HG03378 (cell line): ENCODE results near the gene SPAG9.
"Not testable (repeated sequence)": the region's sequence is repeated elsewhere in the genome, so short reads cannot be mapped to it uniquely, and the experiment has no call there.

Experiments
- ATAC-seq: cut with Tn5 transposase; IDR thresholded peaks from one replicate; pipeline ENCODE4 v1.9.1; 2021; ENCODE audit warnings: mild to moderate bottlenecking, moderate library complexity; ENCODE audit not compliant: unreplicated experiment

The SPAG9 gene

DNA sequence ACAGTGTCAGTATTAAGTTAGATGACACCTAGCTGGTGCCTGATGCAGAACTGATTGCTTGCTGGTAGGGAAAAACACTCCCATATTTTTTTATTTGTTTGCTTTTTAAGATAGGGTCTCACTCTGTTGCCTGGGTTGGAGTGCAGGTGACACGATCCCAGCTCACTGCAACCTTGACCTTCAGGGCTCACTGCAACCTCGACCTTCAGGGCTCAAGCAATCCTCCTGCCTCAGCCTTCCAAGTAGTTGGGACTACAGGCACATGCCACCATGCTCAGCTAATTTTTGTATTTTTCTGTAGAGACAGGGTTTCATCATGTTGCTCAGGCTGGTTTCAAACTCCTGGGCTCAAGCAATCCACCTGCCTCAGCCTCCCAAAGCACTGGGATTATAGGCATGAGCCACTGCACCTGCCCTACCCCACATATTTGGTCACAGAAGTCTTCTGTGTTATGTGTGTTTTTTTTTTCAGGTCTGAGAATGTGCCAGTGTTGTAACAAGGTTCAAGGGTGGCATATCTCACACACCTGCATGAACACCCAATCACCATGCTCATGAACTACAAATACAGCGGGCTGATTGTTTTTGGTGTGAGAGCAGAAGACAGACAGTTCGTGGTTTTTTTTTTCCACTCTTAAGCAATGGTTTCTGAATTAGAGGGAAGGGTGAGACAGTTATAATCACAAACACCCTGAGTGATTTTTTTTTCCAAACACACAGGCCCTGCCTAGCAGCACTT is 22.8 kb downstream of the SPAG9 start:
- no peak for ATAC-seq

DNA sequence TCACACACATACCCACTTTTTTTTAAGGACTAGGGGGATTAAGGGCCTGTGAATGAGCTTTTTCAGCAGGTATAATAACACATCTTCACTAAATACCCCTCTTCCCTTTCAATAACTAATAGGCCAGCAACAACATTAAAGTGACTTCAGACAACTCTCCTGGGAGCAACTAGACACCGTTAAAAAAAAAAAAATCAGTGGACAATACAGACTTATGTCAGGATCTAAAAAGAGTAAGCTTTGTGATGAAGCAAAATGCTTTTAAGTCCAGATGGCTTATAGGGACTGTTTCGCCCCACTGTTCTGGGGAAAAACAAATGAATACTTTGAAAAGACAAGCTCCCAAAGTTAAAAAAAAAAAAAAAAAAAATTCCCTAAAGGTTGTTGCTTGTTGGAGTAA is 29.0 kb downstream of the SPAG9 start:
- no peak for ATAC-seq

DNA sequence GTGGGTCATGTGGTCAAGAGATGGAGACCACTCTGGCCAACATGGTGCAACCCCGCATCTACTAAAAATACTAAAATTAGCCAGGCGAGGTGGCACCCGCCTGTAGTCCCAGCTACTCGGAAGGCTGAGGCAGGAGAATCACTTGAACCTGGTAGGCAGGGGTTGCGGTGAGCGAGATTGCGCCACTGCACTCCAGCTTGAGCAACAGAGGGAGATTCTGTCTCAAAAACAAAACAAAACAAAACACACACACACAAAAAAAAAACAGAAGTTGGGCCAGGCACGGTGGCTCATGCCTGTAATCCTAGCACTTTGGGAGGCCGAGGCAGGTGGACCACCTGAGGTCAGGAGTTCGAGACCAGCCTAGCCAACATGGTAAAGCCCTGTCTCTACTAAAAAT is 31.8 kb downstream of the SPAG9 start:
- not testable (repeated sequence) for ATAC-seq

DNA sequence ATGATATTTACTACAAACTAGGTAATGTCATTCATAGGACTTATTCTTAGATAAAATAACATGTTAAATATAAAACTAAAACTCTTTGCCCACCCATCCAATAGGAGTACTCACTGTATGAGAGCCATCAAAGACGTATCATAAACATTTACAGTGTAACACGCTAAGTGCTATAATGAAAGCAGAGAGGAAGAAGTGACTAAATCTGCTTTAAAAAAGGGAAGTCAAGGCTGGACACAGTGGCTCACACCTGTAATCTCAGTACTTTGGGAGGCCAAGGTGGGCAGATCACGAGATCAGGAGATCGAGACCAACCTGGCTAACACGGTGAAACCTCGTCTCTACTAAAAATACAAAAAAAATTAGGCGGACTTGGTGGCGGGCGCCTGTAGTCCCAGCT is 32.4 kb downstream of the SPAG9 start:
- ATAC-seq = no peak

DNA sequence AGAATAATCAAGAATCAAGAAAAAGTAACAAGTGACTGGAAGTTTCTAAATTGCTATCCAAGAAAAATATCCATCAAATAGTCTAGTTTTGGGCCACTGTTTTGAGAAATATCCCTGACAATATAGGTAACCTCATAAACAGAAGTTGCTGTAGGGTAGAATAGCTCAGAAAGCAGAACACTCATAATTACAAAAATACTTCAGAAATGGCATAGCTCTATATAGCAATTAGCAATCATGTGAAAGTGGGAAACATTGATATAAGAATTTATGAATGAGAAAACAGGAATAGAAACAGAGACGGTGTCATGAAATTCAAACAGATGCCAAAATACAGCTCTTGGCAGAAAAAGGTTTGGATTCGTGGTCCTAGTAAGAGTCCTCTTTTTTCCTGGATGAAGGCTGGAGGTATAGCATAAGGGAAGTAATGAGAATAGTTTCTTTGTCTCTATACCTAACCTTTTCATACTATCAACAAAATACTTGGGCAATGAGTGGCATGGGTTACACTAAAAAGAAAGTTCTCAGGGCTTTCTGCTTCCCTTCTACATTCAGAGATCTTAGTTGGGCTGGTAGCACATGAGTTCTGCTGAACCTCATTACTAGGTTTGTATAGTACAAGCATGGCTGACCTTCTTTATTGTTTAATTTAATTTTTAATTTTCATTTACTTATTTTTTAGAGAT is 33.5 kb downstream of the SPAG9 start:
- no peak for ATAC-seq

DNA sequence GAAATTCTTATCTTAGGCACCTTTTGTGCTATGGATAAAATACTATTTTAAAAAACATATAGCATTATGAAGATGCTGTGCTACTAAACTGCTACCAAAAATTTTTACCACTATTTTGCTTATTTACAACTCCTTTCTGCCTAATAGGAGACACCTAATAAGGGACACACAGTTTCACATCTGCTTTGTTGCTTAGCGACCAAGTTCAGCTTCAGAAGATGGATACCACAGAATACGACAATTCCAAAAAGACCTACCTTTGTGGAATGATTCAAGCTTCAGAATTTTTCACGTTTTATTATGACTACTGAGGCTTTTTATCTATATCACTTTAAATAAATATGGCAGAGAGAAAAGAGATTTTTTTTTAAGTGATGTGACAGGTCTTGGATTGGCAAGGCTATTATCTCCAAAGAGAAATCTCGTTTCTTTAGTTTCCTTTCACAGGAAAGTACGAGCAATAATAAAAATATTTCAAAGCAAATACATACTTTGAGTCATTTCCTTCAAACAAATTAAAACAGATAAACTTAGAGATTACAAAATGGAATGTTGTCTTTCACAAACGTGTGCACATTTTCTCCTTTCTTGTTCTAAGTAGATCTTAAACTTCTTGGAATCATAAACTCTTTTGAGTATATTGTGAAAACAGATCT is 35.4 kb downstream of the SPAG9 start:
- no peak for ATAC-seq

DNA sequence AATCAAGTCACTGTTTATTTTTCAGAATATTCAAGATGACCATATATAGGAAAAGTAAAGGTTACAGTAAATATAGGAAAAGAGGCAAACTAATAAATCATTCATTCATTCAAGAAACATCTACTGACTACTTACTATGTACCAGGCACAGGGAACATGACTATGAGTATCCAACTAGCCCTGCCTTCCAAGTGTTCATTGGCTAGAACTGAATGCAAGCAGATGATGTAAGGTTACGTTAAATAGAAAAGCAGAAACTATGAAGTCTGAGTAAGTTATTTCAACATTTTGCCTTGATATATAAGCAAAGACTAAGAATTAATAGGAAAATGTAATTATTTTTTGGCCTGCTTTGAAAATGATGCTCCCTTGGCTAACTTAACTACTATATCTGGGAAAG is 36.7 kb downstream of the SPAG9 start:
- ATAC-seq = no peak

DNA sequence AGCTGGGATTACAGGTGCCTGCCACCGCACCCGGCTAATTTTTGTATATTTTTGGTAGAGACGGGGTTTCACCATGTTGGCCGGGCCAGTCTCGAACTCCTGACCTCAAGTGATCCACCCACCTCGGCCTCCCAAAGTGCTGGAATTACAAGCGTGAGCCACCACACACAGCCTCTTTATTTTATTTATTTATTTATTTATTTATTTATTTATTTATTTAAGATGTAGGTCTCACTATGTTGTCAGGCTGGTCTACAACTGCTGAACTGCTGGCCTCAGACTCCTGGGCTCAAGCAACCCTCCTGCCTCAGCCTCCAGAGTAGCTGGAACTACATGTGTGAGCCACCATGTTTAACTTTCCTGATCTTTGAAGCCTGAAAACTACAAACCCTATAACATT is 37.3 kb downstream of the SPAG9 start:
- not testable (repeated sequence) for ATAC-seq

DNA sequence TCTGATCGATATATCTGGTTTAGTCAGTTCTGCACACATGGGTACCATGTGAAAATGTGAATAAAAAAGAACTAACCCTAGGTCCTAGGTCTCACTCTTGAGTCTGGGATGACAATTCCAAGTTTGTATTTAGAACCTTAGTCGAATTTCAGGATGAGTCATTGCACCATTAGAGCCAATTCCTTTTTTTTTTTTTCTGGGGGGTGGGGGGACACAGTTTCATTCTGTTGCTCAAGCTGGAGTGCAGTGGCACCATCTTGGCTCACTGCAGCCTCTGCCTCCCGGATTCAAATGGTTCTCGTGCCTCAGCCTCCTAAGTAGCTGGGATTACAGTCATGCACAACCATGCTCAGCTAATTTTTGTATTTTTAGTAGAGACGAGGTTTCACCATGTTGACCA is 41.6 kb downstream of the SPAG9 start:
- no peak for ATAC-seq

DNA sequence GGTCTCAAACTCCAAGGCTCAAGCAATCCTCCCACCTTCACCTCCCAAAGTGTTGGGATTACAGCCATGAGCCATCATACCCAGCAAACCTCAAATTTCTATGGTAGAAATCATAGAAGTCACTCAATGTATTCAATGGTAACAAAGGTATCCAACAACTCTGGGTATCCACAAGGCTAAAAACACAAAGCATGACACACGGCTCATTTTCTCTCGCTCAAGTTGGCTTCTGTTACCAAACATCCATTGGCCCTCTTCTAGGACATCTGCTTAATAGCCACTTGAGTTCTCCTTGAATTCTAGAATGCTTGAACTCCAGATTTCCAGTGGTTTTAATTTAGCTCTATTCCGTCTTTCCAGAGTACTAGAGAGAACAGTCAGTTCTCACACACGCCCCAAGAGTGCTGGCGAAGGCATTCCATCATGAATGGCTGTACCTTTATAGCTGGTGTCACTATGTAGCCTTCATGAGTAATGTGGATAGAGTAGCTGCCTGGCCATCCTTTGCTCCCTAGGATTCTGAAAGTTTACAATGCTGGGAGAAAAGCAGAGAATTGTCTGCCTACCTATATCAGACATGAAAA is 42.6 kb downstream of the SPAG9 start:
- no peak for ATAC-seq

DNA sequence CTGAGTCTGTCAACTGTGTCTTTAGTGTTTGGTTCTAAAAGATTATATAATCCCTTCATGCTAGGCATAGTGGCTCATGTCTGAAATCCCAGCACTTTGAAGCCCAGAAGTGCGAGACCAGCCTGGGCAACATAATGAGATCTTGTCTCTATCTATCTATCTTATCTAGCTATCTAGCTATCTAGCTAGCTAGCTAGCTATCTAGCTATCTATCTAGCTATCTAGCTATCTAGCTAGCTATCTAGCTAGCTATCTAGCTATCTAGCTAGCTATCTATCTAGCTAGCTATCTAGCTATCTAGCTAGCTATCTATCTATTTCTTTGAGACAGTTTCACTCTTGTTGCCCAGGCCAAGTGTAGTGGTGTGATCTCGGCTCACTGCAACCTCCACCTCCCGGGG is 43.8 kb downstream of the SPAG9 start:
- no peak for ATAC-seq

DNA sequence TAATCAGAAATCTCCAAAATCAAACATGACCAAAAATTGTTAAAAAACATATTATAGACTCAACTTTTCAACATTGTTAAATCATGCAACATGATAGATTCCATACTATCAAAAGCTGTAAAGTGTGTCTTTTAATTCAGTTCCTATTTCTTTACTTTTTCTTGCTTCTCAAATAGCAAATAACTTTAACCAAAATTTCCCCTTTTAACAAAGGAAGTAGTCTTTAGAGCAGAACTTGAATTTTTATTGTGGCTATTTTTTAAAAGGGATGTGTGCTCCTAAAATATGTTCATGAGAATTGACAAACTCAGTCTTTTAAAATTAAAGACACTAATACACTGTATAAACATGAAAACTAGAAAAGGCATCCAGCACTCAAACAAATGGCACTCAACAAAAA is 49.1 kb downstream of the SPAG9 start:
- no peak for ATAC-seq

DNA sequence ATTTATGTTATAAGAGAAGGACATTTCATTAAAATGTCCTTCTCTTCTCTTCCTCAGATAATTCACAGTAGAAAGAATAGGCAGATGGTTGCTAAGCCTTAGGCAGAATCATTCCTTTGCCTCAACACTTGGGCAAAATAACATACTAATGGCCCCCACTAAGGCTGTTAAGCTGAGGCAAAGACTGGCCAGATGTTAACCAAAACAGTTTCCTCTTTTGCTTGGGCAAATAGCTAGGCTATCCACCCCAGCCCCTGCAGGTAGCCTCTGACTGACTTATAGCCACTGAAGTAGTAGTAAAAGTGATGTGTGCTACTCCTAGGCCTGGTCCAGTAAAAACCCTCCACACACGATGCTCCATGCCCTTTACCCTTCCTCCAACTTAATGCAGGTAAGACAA is 55.2 kb downstream of the SPAG9 start:
- ATAC-seq = no peak

DNA sequence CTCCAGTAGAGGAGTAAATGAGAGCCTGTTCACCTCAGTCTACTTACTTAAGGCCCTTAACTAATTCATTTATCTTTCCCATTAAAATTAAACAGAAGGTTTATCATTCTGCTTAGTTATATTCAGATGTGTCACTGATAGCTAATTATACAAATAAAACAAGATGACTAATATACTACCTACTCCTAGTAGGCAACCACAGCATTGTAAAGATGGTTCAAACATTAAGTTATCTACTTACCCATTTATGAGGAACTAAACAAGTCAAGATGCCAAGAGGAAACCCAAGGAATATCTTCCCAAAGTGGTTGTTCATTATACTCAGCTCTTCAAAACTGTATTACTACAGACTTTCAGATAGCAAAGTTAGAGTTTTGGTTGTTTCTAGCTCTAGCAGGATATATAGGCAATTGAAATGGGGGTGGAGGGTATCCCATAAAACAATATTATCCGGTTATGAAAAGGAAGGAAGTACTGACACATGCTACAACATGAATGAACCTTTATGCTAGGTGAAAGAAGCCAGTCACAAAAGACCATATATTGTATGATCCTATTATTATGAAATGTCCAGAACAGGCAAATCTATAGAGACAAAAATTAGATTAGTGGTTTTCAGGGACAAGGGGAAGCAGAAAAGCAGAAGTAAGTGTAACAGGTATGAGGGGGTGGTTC is 56.5 kb downstream of the SPAG9 start:
- ATAC-seq = no peak

DNA sequence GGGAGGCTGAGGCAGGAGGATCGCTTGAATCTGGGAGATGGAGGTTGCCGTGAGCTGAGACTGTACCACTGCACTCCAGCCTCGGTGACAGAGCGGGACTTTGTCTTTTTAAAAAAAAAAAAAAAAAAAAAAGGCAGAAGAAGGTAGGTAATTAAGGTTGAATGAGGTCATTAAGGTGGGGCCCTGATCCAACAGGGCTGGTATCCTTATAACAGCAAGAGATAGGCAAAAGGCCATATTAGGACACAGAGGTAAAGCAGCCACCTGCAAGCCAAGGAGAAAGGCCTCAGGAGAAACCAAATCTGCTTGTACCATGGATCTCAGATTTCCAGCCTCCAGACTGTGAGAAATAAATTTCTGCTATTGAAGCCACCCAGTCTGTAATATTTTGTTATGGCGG is 60.3 kb downstream of the SPAG9 start:
- ATAC-seq = no peak

DNA sequence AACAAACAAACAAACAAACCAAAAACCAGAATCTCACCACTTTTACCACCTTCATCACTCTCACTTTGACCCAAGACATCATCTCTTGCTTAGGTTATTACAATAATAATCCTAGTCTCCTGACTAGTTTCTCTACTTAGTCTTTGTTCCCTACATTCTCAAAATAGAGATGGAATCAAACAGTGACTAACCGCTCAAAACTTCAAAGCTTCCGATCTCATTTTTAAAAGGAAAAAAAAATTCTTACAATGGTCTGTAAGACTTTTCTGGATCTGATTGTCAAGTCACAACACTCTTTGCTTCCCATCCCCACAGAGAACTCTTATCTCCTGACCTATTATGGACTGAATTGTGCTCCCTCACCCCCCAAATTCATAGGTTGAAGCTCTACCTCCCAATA is 60.9 kb downstream of the SPAG9 start:
- ATAC-seq = no peak

DNA sequence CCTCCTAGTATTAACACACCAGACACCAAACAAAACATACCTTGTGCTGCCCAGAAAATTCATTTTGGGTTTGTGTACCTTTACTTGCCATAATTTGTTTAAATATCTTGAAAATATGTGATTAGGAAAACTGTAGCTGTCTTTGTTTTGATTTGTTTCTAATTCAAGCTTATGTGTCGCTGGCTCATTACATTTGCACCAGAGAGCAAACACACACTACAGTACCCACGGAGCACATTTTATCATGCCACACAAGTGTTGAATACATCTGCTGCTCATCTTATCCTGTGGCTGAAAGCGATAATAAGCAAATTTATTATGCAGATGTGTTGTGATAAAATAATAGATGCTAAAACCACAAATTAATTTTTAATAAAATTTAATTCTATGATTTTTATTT is 63.1 kb downstream of the SPAG9 start:
- no peak for ATAC-seq

DNA sequence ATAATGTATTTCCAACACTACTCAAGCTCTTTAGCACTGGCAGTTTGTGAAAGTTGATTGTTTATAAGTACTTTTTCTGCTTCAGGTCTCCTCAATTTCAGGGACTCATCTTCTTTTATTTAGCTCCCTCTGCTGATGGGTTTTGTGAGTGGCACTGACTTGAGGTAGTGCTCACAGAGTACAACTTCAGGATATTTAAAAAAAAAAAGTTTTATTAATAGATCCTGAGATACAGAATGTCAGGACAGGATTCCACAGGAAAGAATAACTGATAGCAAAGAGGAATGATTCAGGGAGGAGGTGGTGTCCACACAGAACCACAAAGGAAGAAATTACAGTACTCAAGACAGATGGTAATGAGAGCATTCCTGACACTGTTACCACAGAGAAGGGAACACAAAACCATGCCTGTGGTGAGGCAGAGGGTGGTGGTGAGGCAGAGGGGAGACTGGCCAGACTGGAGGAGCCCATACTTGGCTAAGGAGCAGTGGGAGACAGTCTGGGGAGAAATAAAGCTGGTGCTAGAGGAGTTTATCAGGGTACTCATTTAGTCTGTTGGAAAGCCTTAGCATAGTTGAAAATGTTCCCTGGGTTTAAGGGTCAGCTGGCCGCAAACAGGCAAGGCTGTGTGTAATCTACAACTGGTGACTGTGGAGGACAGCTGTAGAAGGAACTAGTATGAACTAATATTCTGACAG is 63.7 kb downstream of the SPAG9 start:
- no peak for ATAC-seq

DNA sequence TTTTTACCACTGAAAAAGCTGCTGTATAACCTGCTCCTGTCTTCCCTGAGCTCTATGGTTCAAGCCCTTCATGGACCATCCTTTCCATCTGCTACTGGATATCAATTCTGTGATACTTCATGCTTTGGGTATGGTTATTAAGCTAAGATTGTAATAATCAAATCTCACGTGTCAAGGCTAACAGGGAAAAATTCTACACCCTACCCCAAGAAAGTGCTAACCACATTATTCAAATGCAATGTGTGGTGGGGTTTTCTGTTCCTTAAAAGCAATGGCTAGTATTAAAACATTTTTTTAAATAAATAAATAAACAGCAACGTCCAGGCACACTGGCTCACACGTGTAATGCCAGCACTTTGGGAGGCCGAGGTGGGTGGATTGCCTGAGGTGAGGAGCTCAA is 65.9 kb downstream of the SPAG9 start:
- no peak for ATAC-seq

DNA sequence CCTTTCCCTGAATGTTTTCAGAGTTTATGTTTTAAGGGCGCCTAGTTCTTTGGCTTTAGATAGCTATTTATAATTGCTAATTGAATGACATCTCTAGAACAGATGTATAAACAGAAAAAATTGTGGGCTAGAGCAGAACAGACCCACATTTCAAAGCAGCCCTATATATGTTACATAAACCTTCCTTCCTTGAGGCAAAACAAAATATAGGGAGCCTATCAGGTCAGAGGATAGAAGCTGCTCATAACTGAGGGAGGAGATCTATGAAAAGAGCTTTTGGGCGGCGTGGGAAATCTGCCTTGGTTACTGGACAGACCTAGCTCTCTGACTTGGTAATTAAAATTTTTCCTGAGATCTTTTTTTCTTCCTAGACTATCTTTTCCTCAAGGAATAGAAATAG is 68.4 kb downstream of the SPAG9 start:
- ATAC-seq = no peak
